HepG2 (cell line): ENCODE measurements around the gene ZBTB46. TPM values are rescaled to one million over a fixed set of nuclear protein-coding genes. Genes with fewer than 3 reads are reported as not detected.
A peak's percentile ranks its signal among the peaks of the same experiment; 100 is the strongest.

Source experiments
- ATF5 ChIP-seq: sonication (generic); formaldehyde crosslinking; IDR thresholded peaks from 2 replicates; pipeline ENCODE4 v1.4.0; 2020; ENCODE audit warnings: mild to moderate bottlenecking, low read depth, missing genetic modification reagents
- CENPBD1 ChIP-seq: sonication (generic); formaldehyde crosslinking; IDR thresholded peaks from 2 replicates; pipeline ENCODE4 v1.8.0; 2022; ENCODE audit warnings: missing genetic modification reagents, low read depth, mild to moderate bottlenecking, borderline replicate concordance
- FOXA1 ChIP-seq, 2 experiments: fragments of 450-650 bp in 1 of 2; sonication (generic) in 1 of 2; formaldehyde crosslinking in 1 of 2; IDR thresholded peaks; 2 replicates each; pipeline versions ENCODE4 v1.4.0 to v1.6.1; 2016 to 2020; ENCODE audit warnings: missing genetic modification reagents in 1 of 2
- PHF21A ChIP-seq: sonication (generic); formaldehyde crosslinking; IDR thresholded peaks from 2 replicates; pipeline ENCODE4 v1.5.0; 2020; ENCODE audit warnings: mild to moderate bottlenecking, missing genetic modification reagents
- PRDM10 ChIP-seq: sonication (generic); formaldehyde crosslinking; IDR thresholded peaks from 2 replicates; pipeline ENCODE4 v1.4.0; 2020; ENCODE audit warnings: low read depth, missing genetic modification reagents
- RORA ChIP-seq: sonication (generic); formaldehyde crosslinking; IDR thresholded peaks from 2 replicates; pipeline ENCODE4 v1.5.0; 2020; ENCODE audit warnings: mild to moderate bottlenecking, missing genetic modification reagents, moderate library complexity
- SALL1 ChIP-seq: sonication (generic); formaldehyde crosslinking; IDR thresholded peaks from 2 replicates; pipeline ENCODE4 v1.8.0; 2022; ENCODE audit warnings: mild to moderate bottlenecking, missing genetic modification reagents
- SALL2 ChIP-seq: sonication (generic); formaldehyde crosslinking; IDR thresholded peaks from 2 replicates; pipeline ENCODE4 v1.8.1; 2023; ENCODE audit warnings: mild to moderate bottlenecking, missing genetic modification reagents, inconsistent platforms
- TARDBP ChIP-seq: sonication (generic); formaldehyde crosslinking; IDR thresholded peaks from 2 replicates; pipeline ENCODE4 v1.8.0; 2022; ENCODE audit warnings: mild to moderate bottlenecking, missing genetic modification reagents
- TGIF2 ChIP-seq: IDR thresholded peaks from 2 replicates; pipeline ENCODE4 v1.6.1; 2016; ENCODE audit warnings: control low read depth, missing compliant biosample characterization
- ZNF101 ChIP-seq: sonication (generic); formaldehyde crosslinking; IDR thresholded peaks from 2 replicates; pipeline ENCODE4 v1.4.0; 2020; ENCODE audit warnings: mild to moderate bottlenecking, low read depth, missing genetic modification reagents, borderline replicate concordance
- ZNF263 ChIP-seq: sonication (generic); formaldehyde crosslinking; IDR thresholded peaks from 2 replicates; pipeline ENCODE4 v1.4.0; 2020; ENCODE audit warnings: missing genetic modification reagents
- ZNF407 ChIP-seq: sonication (generic); formaldehyde crosslinking; IDR thresholded peaks from one replicate; pipeline ENCODE4 v1.5.1; 2020; ENCODE audit warnings: mild to moderate bottlenecking, missing genetic modification reagents; ENCODE audit errors: not compliant biosample characterization
- ZNF414 ChIP-seq: sonication (generic); formaldehyde crosslinking; IDR thresholded peaks from 2 replicates; pipeline ENCODE4 v1.5.0; 2020; ENCODE audit warnings: missing genetic modification reagents
- ZNF549 ChIP-seq: sonication (generic); formaldehyde crosslinking; IDR thresholded peaks from 2 replicates; pipeline ENCODE4 v1.5.0; 2020; ENCODE audit warnings: missing genetic modification reagents
- polyA plus RNA-seq, 8 experiments: library from polyadenylated mRNA; depleted of rRNA in 3 of 8; stranded (reverse) in 7 of 8; unstranded in 1 of 8; fragments of >200 nt; fragmentation: Illumina TruSeq in 4 of 8; extraction: Trizol in 4 of 8; gene quantifications; 2 replicates each; pipeline versions ENCODE4 v1.2.1 to v1.2.3, GENCODE V29; 2011 to 2016; ENCODE audit warnings: low read depth in 4 of 8, missing spikeins in 1 of 8, mixed read lengths in 1 of 8; ENCODE audit not compliant: insufficient read depth in 1 of 8
- total RNA-seq, 5 experiments: library from RNA; depleted of rRNA; stranded (reverse); fragments of >200 nt; fragmentation: Illumina TruSeq; extraction: Trizol; gene quantifications; 2 replicates each; pipeline ENCODE4 v1.2.3, GENCODE V29; 2016; ENCODE audit warnings: low read depth in 1 of 5

Gene ZBTB46
- total and polyA plus RNA-seq, 2 of the 13 experiments (the other 11 are each of a cell fraction or from before 2014, with no cell fraction given), result 1.6 to 13.5 TPM

GRCh38 chr20:63864978-63865640 is 34.0 kb upstream of the ZBTB46 start, which contains the start of gene TPD52L2 (continued):
- TF ChIP-seq PRDM10, result peak; percentile 81; the same call in 1 of the 2 replicates
- TF ChIP-seq PHF21A (CRISPR knock-in tag), result no peak; the same call in none of the 2 replicates
- peak; percentile 98 for TF ChIP-seq SALL2
- TF ChIP-seq TARDBP (CRISPR knock-in tag), result peak; percentile 96
- TF ChIP-seq SALL1 (CRISPR knock-in tag), result peak; percentile 97
- peak; percentile 76 for TF ChIP-seq TGIF2 (CRISPR knock-in tag)
- TF ChIP-seq ZNF101, result 0 out of 2 replicates have a peak, but pooled peaks have one; percentile 78
- no peak for TF ChIP-seq FOXA1 (IDR thresholded peaks at IDR 0.05)
- TF ChIP-seq FOXA1 (CRISPR knock-in tag; IDR thresholded peaks at IDR 0.05), result peak; percentile 74
- TF ChIP-seq ZNF549, result peak; percentile 89; the same call in 1 of the 2 replicates
- TF ChIP-seq CENPBD1 (CRISPR knock-in tag), result no peak
- TF ChIP-seq RORA (CRISPR knock-in tag), result no peak; the same call in 1 of the 2 replicates
- TF ChIP-seq ZNF407, result peak; percentile 95
- TF ChIP-seq ZNF263, result peak; percentile 100
- TF ChIP-seq ZNF414 (CRISPR knock-in tag), result peak; percentile 92
- TF ChIP-seq ATF5 (CRISPR knock-in tag), result no peak
